NCI-H2081 (cell line): ENCODE measurements around the gene NCOA1.
"Not testable (repeated sequence)": the region's sequence is repeated elsewhere in the genome, so short reads cannot be mapped to it uniquely, and the experiment has no call there.

Source experiments
- DNase-seq, 2 experiments: peaks; one replicate each; lab custom pipeline; 2025; lab: John Stamatoyannopoulos, UW

Gene NCOA1

DNA sequence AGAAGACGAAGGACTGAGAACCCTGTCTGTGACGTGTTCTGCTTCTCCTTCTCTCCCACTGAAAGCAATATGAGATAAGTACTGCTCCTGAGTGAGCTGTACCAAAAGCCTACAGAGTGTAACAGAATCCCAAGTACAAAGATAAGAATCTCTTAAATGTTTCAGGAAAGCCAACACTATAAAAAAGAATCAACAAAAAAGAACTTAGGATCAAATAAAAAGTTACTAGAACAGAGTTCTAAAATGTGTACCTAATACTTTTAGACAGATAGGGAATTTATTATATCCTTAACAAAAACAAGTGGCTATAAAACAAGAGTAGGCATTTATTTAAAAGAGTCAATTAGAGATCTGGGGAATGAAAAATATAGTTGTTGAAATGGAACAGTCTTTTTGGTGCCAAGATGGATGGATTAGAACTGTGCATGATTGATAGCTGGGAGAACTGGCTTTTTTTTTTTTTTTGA is 49.0 kb downstream of the NCOA1 start:
- no peak for DNase-seq

DNA sequence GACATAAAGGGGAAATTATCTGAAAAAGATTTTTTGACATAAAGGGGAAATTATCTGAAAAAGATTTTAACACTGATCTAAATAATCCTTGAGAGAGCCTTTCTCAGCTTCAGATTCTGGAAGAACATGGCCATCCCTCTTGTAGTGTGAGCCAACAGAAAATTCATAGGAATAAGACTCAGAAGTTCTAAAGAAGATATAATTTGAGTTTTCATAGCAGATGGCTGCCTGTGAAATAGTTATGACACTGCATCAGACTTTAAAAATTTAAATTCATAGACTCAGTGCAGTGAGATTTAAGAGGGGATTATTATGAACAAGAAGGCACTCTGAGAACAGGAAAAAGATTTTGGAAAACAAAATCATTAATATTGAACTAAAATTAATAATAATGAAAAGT is 50.6 kb downstream of the NCOA1 start:
- no peak for DNase-seq

DNA sequence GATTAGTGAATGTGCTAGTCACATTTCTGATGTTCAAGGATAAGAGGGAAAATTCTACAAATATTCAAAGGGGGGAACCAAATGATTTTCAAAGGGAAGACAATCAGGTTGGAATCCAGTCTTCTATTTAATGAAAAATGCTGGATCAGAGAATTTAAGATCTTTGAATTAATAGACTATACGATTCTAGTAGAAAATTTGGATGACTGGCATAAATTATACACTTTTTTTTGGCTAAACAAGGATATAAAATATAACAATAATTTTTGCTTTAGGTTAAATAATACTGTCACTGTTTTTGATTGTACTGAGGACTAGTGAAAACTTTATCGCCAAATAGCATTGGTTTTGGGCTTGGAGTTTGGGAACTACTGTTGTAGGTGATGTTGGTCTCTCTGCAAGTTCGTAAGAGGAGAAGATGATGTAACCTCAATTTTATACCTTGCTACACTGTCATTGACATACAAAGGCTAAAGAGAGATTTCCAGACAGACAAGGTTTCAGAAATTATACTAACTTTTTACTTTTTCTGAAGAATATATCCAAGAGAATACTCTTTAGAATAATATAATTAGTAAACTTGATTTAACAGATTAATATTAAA is 51.3 kb downstream of the NCOA1 start:
- no peak for DNase-seq

DNA sequence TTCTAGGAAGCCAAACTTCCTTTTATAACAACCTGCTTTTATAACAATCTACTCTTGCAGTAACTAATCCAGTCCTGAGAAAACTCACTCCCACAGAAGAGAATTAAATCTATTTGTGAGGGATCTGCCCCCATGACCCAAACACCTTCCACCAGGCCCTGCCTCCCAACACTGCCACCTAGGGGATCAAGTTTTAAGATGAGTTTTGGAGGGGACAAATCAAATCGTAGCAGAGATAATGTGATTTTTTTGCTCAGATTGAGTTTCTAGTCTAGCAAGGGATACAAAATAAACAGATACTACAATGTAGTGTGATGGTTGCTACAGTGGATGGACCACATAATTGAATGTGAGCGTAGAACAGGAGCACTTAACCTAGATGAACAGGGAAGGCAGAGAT is 52.2 kb downstream of the NCOA1 start:
- DNase-seq, result no peak

DNA sequence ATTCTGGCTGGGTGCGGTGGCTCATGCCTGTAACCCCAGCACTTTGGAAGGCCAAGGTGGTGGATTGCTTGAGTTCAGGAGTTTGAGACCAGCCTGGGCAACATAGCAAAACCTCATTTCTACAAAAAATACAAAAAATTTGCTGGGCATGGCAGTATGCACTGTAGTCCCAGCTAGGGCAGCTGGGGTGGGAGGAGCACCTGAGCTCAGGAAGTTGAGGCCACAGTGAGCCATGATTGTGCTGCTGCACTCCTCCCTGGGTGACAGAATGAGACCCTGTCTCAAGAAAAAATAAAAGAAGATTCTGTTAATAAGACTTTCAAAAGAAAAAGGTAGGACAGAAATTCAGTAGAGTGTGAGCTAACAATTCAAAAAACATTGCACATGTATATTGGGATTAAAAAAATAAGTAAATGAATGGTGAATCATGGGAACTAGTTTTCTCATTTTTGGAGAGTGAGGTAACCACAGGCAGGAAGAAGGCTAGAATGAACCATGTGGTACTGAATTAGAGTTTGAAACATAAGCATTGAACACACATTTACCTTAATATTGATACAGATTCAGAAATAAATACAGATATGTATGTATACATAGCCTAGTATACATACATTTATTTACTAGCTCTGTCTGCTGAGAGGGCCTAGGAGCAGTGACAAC is 53.5 kb downstream of the NCOA1 start:
- DNase-seq, result no peak

DNA sequence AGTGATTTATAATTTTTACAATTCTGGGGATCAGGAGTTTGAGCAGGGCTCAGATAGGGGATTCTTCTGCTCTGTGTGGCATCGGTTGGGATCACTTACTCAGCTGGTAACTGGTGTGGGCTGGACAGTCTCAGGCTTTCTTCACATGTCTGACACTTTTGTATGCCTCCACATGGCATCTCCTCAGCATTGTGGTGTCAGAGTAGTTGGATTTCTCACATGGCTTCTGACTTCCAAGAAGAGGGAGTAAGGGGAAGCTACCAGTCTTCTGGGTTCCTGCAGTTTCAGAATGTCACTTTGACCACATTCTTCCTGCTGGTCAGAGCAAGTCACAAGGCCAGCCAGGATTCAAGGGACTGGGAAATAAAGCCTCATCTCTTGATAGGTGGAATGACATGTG is 55.6 kb downstream of the NCOA1 start:
- no peak for DNase-seq

DNA sequence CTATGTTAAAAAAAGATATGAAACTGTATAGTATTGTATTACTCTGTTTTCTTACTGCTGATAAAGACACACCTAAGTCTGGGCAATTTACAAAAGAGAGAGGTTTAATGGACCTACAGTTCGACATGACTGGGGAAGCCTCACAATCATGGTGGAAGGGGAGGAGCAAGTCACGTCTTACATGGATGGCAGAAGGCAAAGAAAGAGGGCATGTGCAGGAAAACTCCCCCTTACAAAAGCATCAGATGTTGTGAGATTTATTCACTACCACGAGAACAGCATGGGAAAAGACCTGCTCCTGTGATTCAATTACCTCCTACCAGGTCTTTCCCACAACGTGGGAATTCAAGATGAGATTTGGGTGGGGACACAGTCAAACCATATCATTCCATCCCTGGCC is 57.0 kb downstream of the NCOA1 start:
- DNase-seq, result no peak

DNA sequence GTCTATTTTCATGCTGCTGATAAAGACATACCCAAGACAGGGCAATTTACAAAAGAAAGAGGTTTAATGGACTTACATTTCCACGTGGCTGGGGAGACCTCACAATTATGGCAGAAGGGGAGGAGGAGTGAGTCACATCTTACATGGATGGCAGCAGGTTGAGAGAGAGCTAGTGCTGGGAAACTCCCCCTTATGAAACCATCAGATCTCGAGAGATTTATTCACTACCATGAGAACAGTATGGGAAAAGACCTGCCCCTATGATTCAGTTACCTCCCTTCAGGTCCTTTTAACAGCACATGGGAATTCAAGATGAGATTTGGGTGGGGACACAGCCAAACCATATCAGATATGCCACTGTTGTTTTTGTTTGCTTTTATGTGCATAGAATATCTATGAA is 59.2 kb downstream of the NCOA1 start:
- DNase-seq, result not testable (repeated sequence)

DNA sequence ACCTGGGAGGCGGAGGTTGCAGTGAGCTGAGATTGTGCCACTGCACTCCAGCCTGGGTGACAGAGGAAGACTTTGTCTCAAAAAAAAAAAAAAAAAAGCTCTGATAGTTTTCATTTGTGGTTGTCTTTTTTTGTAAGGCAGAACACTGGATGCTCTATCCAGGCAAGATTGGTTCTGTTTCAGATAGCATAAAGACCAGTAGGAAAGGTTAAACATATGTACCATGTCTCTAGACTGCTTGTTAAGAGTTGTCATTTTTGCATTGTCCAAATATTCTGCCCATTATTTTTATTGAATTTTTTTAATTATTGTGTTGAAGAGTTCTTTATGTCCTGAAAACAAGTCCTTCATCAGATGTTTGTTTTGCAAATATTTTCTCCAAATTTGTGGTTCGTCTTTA is 60.0 kb downstream of the NCOA1 start:
- no peak for DNase-seq

DNA sequence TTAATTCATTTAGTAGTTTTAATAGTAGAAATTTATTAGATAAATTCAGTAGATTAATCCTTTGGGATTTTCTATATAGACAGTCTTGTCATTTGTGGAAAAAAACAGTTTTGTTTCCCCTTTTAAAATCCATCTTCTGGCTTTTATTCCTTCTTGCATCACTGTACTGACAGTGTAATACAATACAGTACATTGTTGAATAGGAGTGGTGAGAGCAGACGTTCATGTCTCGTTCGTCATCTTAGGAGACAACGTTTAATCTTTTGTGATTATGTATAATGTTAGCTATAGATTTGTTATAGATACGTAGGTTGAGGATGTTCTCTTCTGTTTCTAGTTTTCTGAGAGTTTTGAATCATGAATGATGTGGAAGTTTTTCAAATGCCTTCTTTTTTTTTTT is 61.8 kb downstream of the NCOA1 start:
- DNase-seq, result no peak

DNA sequence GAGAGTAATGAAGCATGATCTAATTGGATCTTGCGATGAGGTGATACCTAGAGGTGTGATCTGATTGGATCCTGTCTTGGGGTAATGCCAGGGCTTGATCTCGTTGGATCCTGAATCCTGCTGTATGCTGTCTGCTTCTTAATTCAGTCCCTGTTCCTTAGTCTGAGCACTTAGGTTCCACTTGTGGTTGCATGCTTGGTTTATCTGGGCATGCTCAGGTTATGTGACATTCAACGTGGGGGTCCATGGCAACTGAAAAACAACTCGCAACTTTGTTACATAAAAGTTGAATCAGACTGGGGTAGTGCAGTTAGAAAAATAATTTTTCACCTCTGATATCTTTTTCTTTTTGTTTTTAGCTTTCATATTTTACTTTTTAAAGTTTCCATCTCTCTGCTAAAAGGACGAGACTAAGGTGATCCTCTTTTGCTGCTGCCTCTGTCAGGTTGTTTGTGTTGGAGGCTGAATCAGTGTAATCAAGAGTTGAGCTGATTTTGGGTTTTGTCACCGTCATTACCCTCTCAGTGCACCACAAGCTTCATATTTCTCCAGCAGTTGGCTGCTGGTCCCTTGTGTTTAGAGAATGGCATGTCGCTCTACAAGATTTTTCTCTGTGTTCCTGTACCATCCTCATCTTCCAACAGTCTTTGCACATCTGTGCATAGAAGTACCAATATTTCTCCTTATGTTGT is 67.9 kb downstream of the NCOA1 start:
- DNase-seq, result no peak

DNA sequence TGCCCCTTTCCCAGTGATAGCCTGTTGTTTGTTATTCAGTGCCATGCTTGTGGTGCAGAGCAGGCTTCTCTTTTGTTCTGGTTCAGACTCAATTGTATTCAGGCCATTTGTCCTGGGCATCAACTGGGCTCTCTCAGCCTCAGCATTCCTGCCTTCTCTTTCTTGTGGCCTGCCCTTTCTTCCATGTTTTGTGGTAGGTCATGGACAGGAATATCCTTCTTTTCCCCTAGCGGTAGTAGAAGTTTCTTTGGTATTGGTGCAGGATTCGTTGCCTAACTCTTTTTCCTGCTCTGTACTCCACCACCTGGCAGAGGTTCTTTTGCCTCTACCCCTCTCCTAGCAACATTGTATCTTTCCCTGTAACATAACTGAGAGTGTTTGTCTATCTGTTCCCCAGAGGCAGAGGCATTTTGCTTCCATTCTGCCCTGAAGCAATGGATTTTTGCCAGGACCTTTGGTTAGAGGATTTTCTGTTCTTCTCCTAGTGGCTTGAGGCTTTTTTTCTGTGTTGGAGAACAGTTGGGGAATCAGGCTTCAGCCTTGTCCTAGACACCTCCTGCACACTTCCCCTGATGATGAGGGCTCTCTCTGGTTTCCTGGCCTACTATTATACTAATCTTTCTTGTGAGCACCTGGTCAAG is 68.5 kb downstream of the NCOA1 start:
- DNase-seq, result peak in 1 of 2 experiments; percentile 5

DNA sequence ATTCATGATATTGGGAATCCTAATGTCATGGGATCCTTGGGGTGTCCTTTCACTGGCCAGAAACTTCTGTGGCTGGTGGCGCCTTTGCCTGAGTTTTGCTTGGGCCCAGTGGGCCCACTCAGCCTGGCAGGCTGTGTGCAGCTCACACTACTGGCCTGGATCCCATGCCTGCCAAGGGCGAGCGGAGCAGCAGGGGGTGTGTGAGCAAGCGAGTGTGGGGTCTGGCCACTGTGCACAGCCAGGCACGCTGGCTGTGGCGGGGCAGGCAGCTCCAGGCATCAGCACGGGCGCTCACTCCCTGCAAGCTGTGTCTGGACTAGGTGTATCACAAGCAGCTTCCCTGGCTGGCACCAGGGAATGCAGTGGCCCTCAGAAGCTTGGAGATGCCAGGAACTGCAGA is 74.5 kb downstream of the NCOA1 start:
- DNase-seq, result no peak

DNA sequence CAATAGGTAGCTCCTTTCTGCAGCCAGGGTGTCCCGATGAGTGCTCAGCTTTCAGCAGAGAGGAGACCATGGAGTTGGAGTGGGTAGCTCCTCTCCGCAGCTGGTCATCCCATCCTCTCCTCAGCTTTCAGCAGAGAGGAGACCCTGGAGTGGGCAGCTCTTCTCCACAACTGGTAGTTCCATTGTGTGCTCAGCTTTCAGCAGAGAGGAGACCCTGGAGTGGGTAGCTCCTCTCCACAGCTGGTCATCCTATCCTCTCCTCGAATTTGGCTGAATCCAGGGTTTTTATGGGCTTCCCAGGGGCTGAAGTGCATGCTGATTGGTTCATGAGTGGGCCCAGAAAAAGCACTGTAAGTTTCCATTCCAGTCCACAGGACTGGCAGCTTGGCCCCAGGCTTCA is 75.2 kb downstream of the NCOA1 start:
- no peak for DNase-seq

DNA sequence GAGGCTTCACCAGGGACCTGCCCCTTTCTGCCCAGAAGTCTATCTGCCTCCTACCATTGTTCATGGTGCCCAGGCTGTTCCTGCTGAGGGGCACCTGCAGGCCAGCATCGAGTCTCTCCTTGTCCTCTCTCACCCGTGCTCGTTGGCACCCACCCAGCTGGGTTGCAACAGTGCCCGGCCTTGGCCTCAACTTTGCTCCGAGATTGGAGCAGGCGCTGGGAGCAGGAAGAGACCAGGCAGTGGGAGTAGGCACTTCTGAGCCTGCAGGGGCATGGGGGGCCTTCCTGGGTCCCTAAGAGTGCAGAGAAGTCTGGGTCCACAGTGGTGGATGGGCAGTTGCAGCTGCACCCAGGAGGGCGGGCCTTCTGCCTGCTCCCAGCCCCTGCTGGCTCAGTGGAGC is 75.6 kb downstream of the NCOA1 start:
- DNase-seq, result no peak

DNA sequence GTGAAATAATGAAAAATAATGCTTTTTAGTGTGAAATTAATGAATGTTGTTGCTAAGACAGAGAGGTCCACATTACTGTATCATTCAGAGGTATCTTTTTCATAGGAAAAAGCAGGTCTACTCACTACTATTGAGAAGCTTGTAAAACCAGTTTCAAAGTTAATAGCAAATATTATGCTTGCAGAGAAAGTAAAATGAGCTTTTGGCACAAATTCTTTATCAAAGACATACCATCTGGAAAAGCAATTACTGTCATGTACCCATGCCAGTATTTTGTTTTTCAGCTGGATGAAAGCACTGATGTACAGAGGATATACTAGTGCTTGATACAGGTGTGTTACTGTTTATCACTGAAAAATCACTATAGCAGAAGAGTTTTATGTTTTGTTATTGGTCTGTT is 77.5 kb downstream of the NCOA1 start:
- no peak for DNase-seq

DNA sequence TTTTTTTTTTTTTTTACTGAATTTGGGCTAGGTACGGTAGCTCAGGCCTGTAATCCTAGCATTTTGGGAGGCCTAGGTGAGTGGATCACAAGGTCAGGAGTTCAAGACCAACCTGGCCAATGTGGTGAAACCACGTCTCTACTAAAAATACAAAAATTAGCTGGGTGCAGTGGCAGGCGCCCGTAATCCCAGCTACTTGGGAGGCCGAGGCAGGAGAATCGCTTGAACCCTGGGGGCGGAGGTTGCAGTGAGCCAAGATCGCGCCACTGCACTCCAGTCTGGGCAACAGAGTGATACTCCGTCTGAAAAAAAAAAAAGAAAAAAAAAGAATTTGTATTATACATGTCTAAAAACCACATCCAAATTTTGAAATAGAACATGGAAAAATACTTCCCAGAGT is 78.5 kb downstream of the NCOA1 start:
- DNase-seq, result not testable (repeated sequence)

DNA sequence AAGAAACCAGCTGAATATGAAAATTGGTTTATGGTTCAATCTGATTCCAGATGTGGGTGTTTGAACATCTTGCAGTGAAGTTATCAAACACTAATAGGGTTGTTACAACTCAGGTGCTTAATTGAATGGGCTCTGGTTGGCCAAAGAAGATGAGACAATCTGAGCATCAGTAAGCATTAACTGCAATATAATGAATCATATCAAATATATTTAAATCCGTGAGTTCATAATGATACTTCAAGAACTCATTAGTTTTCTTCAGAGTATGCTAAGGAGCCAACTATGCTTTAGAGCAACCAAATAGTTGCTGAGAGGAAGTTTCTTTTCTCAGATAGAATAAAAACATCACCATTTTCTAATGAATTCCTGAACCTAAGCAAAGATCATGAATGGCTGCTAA is 79.2 kb downstream of the NCOA1 start:
- DNase-seq, result no peak

DNA sequence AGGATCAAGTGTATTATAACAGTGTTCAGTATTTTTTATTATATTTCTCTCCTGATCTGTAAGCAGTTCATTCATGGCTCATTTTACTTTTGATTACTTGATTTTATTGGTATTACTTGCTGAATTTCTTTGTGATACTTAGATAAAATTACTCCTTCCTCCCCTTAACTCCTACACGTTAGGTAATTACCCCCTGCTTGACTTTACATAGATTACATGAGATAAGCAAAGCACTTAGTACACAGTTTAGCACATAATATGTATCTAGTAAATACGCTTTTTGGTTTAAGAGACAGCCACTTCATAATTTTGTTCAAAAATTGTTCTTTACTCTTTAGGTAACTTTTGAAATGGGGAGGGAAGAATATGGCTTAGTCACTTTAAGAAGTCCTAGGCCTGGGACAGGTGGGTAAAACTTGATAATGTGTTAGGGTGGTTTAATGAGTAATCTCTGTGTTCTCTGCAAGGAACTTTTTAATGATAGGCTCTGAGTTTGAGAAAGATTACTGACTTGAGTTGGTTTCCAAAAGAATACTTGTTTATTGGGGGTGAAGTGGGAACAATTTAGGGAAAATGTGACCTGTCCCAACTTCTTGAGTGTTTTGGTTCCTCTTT is 80.9 kb downstream of the NCOA1 start:
- no peak for DNase-seq

DNA sequence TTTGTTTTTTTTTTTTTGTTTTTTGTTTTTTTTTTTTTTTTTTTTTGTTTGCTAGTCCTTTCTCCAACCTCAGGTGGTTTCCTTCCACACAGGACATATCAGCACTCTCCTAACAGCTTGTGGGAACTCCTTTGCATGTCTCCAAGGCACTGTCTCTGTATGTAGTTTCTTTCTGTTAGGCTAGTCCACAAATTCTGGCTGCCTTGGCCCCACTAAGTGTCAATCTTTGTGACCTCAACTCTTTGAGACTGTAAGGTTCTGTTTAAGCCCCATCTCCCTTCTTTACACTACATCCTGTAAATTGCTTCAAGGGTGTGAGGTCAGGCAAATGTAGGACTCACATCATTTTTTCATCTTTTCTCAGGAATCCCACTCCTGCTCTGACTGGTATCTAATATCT is 85.1 kb downstream of the NCOA1 start:
- no peak for DNase-seq

DNA sequence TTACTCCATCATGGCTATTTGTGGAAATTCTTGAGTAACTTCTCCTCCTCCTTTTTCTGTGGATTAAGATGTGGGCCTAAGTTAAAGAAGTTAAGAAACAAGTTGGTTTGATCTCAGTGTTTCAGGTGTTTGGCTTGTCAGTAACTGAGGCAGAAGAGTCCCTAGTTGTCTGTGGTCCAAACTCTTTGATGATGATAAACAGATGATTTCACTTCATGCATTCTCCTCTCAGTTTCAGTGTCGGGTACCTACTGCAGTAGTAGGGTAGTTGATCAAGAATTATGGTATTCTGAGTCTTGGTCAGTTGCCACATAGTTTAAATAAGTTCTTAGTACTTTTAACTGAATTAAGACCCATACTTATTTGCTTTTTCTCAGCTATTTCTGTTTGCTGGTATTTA is 85.6 kb downstream of the NCOA1 start:
- no peak for DNase-seq

DNA sequence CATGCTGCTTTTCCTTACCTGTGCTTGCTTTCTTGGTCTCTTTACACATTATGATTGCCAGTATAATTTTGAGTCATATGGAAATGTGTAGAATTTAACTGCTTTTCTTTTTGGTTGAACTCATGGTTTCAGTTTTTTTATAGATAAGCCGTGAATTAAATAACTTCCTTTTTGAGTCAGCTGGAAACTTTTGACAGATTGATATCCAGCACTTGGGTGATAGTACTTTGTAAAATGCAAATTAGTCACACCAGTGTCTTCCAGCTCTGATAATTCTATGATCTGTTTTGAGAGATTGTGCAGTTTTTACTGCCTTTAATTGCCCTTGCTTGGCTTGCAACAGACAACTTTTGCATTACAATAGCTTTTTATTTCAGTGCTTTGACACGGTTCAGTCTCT is 86.4 kb downstream of the NCOA1 start:
- DNase-seq, result no peak
